Thyroid gland (tissue), 4 donors: ENCODE data around the gene TOP1. TPM values are rescaled to one million over a fixed set of nuclear protein-coding genes. Genes with fewer than 3 reads are reported as not detected.

Experiments used
- DNase-seq, 2 donors: peaks; one replicate each; pipeline ENCODE4 v3.0.0-alpha.2; 2019
- H3K27ac ChIP-seq, 3 donors: fragments of 200-600 bp; sonication (generic); 1 replicate in 2 of 3; 2 replicates in 1 of 3; pipeline ENCODE4 v1.5.1; 2016 to 2019; ENCODE audit warnings: mild to moderate bottlenecking in 1 of 3, moderate library complexity in 1 of 3
- H3K27me3 ChIP-seq: fragments of 200-600 bp; sonication (generic); one replicate; pipeline ENCODE4 v1.5.1; 2019
- H3K36me3 ChIP-seq, 2 donors: fragments of 200-600 bp; sonication (generic); one replicate each; pipeline ENCODE4 v1.5.1; 2016 to 2019
- H3K4me1 ChIP-seq, 2 donors: fragments of 200-600 bp; sonication (generic); one replicate each; pipeline ENCODE4 v1.5.1; 2017 to 2019
- H3K4me3 ChIP-seq, 3 donors: fragments of 200-600 bp; sonication (generic); replicated peaks in 1 of 3; 1 replicate in 2 of 3; 2 replicates in 1 of 3; pipeline ENCODE4 v1.5.1; 2016; ENCODE audit warnings: mild to moderate bottlenecking in 1 of 3
- H3K9me3 ChIP-seq: fragments of 200-600 bp; sonication (generic); one replicate; pipeline ENCODE4 v1.5.1; 2017
- CTCF ChIP-seq, 6 experiments: fragments of 200-600 bp in 3 of 6; fragments of 450-650 bp in 3 of 6; sonication (generic) in 3 of 6; IDR thresholded peaks; one replicate each; pipeline ENCODE4 v1.5.1; 2016 to 2019; ENCODE audit warnings: antibody characterized with exemption in 6 of 6, mild to moderate bottlenecking in 2 of 6, inconsistent platforms in 1 of 6, moderate library complexity in 1 of 6
- POLR2A ChIP-seq, 2 donors: fragments of 450-650 bp; IDR thresholded peaks; one replicate each; pipeline ENCODE4 v1.6.1; 2017; ENCODE audit warnings: antibody characterized with exemption in 2 of 2, mild to moderate bottlenecking in 2 of 2, moderate library complexity in 1 of 2
- WGBS, 2 donors: methylation state at CpG; one replicate each; pipeline ENCODE4 v1.1.5; 2017; 5-methylcytosine and 5-hydroxymethylcytosine counted together
- intact Hi-C: fragments of 100-400 bp; cut with DNase I; formaldehyde crosslinking; loops from one replicate; pipeline ENCODE4 v1.15.1; 2023
- total RNA-seq, 4 donors: library from RNA; depleted of rRNA; stranded (reverse); fragments of >200 nt; gene quantifications; one replicate each; pipeline ENCODE4 v1.2.3, GENCODE V29; 2016

The TOP1 gene
- total RNA-seq, 4 donors from 2014 or later: 31.3 to 46.3 (median 41.4) TPM

GRCh38 chr20:41011551-41012067 is 17.0 kb upstream of the TOP1 start:
- Histone ChIP-seq H3K4me3 (no peak overlapping the region), H3K27ac (peak overlapping the region in 2 of 3 donors; percentile 46 to 48), H3K36me3 (no peaks in the 10 kb centered on the region), H3K9me3 (no peaks in the 10 kb centered on the region), H3K4me1 (peaks cover 12 to 45% of the 10 kb centered on the region in 2 donors), H3K27me3 (no peaks in the 10 kb centered on the region)
- DNase-seq: no peak
- intact Hi-C loops: no loop called here
- 58 to 61% methylated on average over 5 of the region's 5 CpGs for WGBS, 2 donors
- TF ChIP-seq CTCF (IDR thresholded peaks at IDR 0.05) (no peak), POLR2A (IDR thresholded peaks at IDR 0.05) (peak in 1 of 2 donors; percentile 17)

GRCh38 chr20:41014561-41015088 is 14.0 kb upstream of the TOP1 start:
- Histone ChIP-seq H3K27me3 (no peaks in the 10 kb centered on the region), H3K27ac (no peak overlapping the region), H3K4me1 (peaks cover 12 to 32% of the 10 kb centered on the region in 2 donors), H3K36me3 (no peaks in the 10 kb centered on the region), H3K4me3 (no peak overlapping the region), H3K9me3 (no peaks in the 10 kb centered on the region)
- no peak for DNase-seq
- no peak for TF ChIP-seq CTCF (IDR thresholded peaks at IDR 0.05)
- no peak for TF ChIP-seq POLR2A (IDR thresholded peaks at IDR 0.05)
- 89 to 90% methylated on average over 6 of the region's 6 CpGs for WGBS, 2 donors
- intact Hi-C loops: no loop called here

GRCh38 chr20:41017448-41018042 is 11.1 kb upstream of the TOP1 start:
- H3K27me3 ChIP-seq: no peaks in the 10 kb centered on the region
- intact Hi-C loops: no loop called here
- DNase-seq: no peak
- H3K27ac ChIP-seq: no peak overlapping the region
- WGBS, 2 donors: 69 to 81% methylated on average over 3 of the region's 3 CpGs
- no peak for TF ChIP-seq CTCF (IDR thresholded peaks at IDR 0.05)
- peaks cover 2 to 6% of the 10 kb centered on the region in 2 donors for H3K4me1 ChIP-seq
- no peaks in the 10 kb centered on the region for H3K9me3 ChIP-seq
- H3K4me3 ChIP-seq: no peak overlapping the region
- no peaks in the 10 kb centered on the region for H3K36me3 ChIP-seq

GRCh38 chr20:41018153-41018552 is 10.5 kb upstream of the TOP1 start:
- Histone ChIP-seq H3K27ac (no peak overlapping the region), H3K4me1 (no peaks in the 10 kb centered on the region), H3K4me3 (no peak overlapping the region), H3K9me3 (no peaks in the 10 kb centered on the region), H3K36me3 (no peaks in the 10 kb centered on the region), H3K27me3 (no peaks in the 10 kb centered on the region)
- DNase-seq: no peak
- no peak for TF ChIP-seq POLR2A (IDR thresholded peaks at IDR 0.05)
- TF ChIP-seq CTCF (IDR thresholded peaks at IDR 0.05): no peak
- intact Hi-C loops: no loop called here
- WGBS, 2 donors: 92 to 95% methylated on average over 2 of the region's 2 CpGs

GRCh38 chr20:41023549-41023948 is 5.1 kb upstream of the TOP1 start:
- Histone ChIP-seq H3K27me3 (no peaks in the 10 kb centered on the region), H3K4me3 (no peak overlapping the region), H3K27ac (no peak overlapping the region), H3K36me3 (no peaks in the 10 kb centered on the region), H3K9me3 (no peaks in the 10 kb centered on the region), H3K4me1 (peaks cover 0 to 3% of the 10 kb centered on the region in 2 donors)
- no peak for DNase-seq
- 83 to 84% methylated on average over 3 of the region's 3 CpGs for WGBS, 2 donors
- intact Hi-C loops: no loop called here
- TF ChIP-seq POLR2A (IDR thresholded peaks at IDR 0.05) (no peak), CTCF (IDR thresholded peaks at IDR 0.05) (no peak)
